ENCODE measurements around the gene GSPT1. TPM values are rescaled to one million over a fixed set of nuclear protein-coding genes. Genes with fewer than 3 reads are reported as not detected.
A peak's percentile ranks its signal among the peaks of the same experiment; 100 is the strongest.
"Not testable (repeated sequence)": the region's sequence is repeated elsewhere in the genome, so short reads cannot be mapped to it uniquely, and the experiment has no call there.

Gene GSPT1
- total and polyA plus RNA-seq, 8 donors = 11.0 to 65.4 (median 49.1) TPM

GRCh38 chr16:11949527-11949926 lies 33.8 kb upstream of the GSPT1 start:
- DNase-seq = peak in 3 of 6 donors; percentile 12 to 28 (median 16)
- peak in 1 of 4 donors; percentile 21 for TF ChIP-seq CTCF (IDR thresholded peaks at IDR 0.05)
- Histone ChIP-seq H3K4me1 (no peaks in the 10 kb centered on the region), H3K9me3 (no peaks in the 10 kb centered on the region), H3K27me3 (no peaks in the 10 kb centered on the region), H3K36me3 (no peaks in the 10 kb centered on the region), H3K4me3 (no peak overlapping the region), H3K27ac (no peak overlapping the region)
- intact Hi-C loops (cut with DNase I) = no loop called here
- no peak for FAIRE-seq
- 7 to 10% methylated on average over 4 of the region's 4 CpGs for WGBS, 2 donors
- peak; percentile 63 to 91 (median 90) for ATAC-seq

- no peak overlapping the region for H3K4me3 ChIP-seq
- intact Hi-C loops (cut with DNase I) = no loop called here
- no peaks in the 10 kb centered on the region for H3K36me3 ChIP-seq
- no peaks in the 10 kb centered on the region for H3K4me1 ChIP-seq
- FAIRE-seq (no peak), ATAC-seq (no peak), DNase-seq (no peak)
- H3K27me3 ChIP-seq = no peaks in the 10 kb centered on the region
- TF ChIP-seq CTCF (IDR thresholded peaks at IDR 0.05) = no peak
- 84 to 87% methylated on average over 5 of the region's 5 CpGs for whole genome bisulfite sequencing, 2 donors
- no peak overlapping the region for H3K27ac ChIP-seq
- H3K9me3 ChIP-seq = no peaks in the 10 kb centered on the region
Observed at GRCh38 chr16:11948819-11949218, 33.1 kb upstream of the GSPT1 start.

- intact Hi-C loops (cut with DNase I) = no loop called here
- 70 to 71% methylated on average over 3 of the region's 3 CpGs for WGBS, 2 donors
- Histone ChIP-seq H3K4me1 (no peaks in the 10 kb centered on the region), H3K27me3 (no peaks in the 10 kb centered on the region), H3K27ac (no peak overlapping the region), H3K4me3 (no peak overlapping the region), H3K9me3 (no peaks in the 10 kb centered on the region), H3K36me3 (no peaks in the 10 kb centered on the region)
- no peak for ATAC-seq
- FAIRE-seq = no peak
- no peak for DNase-seq
- no peak for TF ChIP-seq CTCF (IDR thresholded peaks at IDR 0.05)
Observed at GRCh38 chr16:11946433-11946832, 30.7 kb upstream of the GSPT1 start.

- intact Hi-C loops (cut with DNase I); ATAC-seq; H3K27me3 ChIP-seq; FAIRE-seq; H3K36me3 ChIP-seq; DNase-seq; H3K27ac ChIP-seq; H3K9me3 ChIP-seq; H3K4me3 ChIP-seq; H3K4me1 ChIP-seq: not testable (repeated sequence)
- 81 to 93% methylated on average over 3 of the region's 4 CpGs for WGBS, 2 donors
Observed at GRCh38 chr16:11941945-11942344, 26.2 kb upstream of the GSPT1 start, which contains the start of gene NPIPB2. NPIPB2 (minus strand) TSS chr16:11942045; CDS start chr16:11942045, 0 bp downstream.

GRCh38 chr16:11927350-11927749 lies 11.6 kb upstream of the GSPT1 start:
- H3K4me1 ChIP-seq; H3K36me3 ChIP-seq; H3K27ac ChIP-seq; intact Hi-C loops (cut with DNase I); H3K9me3 ChIP-seq; ATAC-seq; H3K4me3 ChIP-seq; DNase-seq; H3K27me3 ChIP-seq; FAIRE-seq: not testable (repeated sequence)
- 78 to 85% methylated on average over 13 of the region's 13 CpGs for WGBS, 2 donors

- 68 to 77% methylated on average over 10 of the region's 10 CpGs for WGBS, 2 donors
- H3K36me3 ChIP-seq; H3K4me3 ChIP-seq; H3K4me1 ChIP-seq; intact Hi-C loops (cut with DNase I); FAIRE-seq; H3K9me3 ChIP-seq; ATAC-seq; H3K27ac ChIP-seq; H3K27me3 ChIP-seq; DNase-seq: not testable (repeated sequence)
Observed at GRCh38 chr16:11924046-11924445, 8.3 kb upstream of the GSPT1 start.

Measured in pancreas (tissue), 10 donors.